ENCODE results near the gene ARHGAP8. TPM values are rescaled to one million over a fixed set of nuclear protein-coding genes. Genes with fewer than 3 reads are reported as not detected.

Gene ARHGAP8
- total RNA-seq, 1 donor from 2014 or later = 18.1 TPM

DNA sequence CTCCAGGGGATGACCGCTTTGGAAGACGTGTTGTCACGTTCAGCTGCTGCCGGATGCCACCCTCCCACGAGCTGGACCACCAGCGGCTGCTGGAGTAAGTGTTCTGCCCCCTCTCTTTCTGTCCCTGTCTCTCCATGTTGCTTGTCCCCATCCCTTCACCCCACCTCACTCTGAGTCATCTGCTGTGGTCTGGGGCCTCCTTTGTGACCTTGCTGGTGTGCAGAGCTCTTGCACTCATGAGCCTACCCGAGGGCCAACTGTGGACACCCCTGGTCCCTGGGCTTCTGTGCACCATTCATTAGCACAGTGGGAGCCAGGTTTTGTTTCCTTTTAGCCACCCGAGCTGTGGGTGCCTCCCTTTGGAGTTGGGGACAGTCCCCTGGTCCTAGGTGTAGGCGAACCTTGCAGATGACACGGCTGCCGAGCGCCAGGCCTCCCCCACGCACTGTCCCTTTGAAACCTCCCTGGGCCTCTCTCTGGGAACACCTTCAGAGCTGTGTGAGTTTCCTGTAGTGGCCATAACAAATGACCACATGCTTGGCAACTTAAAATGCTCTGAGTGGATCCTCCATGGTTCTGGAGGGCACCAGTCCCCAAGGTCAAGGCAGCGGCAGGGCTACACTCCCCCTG lies 49.8 kb downstream of the ARHGAP8 start:
- no peak for TF ChIP-seq CTCF (IDR thresholded peaks at IDR 0.05)
- no peak for ATAC-seq
- intact Hi-C loops (cut with DNase I) = no loop called here
- Histone ChIP-seq H3K4me3 (no peak overlapping the region), H3K36me3 (no peaks in the 10 kb centered on the region), H3K9me3 (no peaks in the 10 kb centered on the region), H3K4me1 (no peaks in the 10 kb centered on the region), H3K27me3 (peaks cover 5% of the 10 kb centered on the region), H3K27ac (no peak overlapping the region)
- no peak for DNase-seq

DNA sequence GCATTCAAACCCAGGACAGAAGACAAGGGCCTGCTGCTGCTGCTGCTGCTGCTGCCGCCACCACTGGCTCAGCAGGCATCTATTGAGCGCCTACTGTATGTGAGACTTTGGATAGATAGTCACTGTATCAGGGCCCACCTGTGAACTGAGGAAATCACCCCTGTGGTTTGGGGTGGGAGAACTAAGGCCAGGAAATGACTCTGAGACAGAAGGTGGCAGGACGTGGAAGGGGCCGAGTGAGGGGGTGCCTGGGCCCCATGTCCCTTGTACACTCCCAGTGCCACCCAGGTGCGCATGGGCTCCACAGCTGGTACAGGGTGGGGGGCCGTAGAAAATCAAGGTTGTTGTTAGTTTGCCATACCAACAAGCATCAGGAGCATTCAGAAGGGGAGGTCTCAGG lies 50.6 kb downstream of the ARHGAP8 start:
- TF ChIP-seq CTCF (IDR thresholded peaks at IDR 0.05) = no peak
- H3K36me3 ChIP-seq = no peaks in the 10 kb centered on the region
- H3K4me3 ChIP-seq = no peak overlapping the region
- no peaks in the 10 kb centered on the region for H3K4me1 ChIP-seq
- H3K27ac ChIP-seq = no peak overlapping the region
- H3K9me3 ChIP-seq = no peaks in the 10 kb centered on the region
- intact Hi-C loops (cut with DNase I) = no loop called here
- no peak for DNase-seq
- no peak for ATAC-seq
- peaks cover 5% of the 10 kb centered on the region for H3K27me3 ChIP-seq

- intact Hi-C loops (cut with DNase I) = no loop called here
- H3K4me3 ChIP-seq = no peak overlapping the region
- DNase-seq = no peak
Observed at GRCh38 chr22:44804327-44804726, 52.0 kb downstream of the ARHGAP8 start.

GRCh38 chr22:44805711-44806110 lies 53.3 kb downstream of the ARHGAP8 start:
- H3K36me3 ChIP-seq = no peaks in the 10 kb centered on the region
- H3K27ac ChIP-seq = no peak overlapping the region
- no peaks in the 10 kb centered on the region for H3K27me3 ChIP-seq
- intact Hi-C loops (cut with DNase I) = no loop called here
- DNase-seq (no peak), ATAC-seq (no peak)
- no peaks in the 10 kb centered on the region for H3K4me1 ChIP-seq
- no peaks in the 10 kb centered on the region for H3K9me3 ChIP-seq
- TF ChIP-seq CTCF (IDR thresholded peaks at IDR 0.05) = no peak
- no peak overlapping the region for H3K4me3 ChIP-seq

More at GRCh38 chr22:44804327-44804726, 52.0 kb downstream of the ARHGAP8 start:
- H3K27me3 ChIP-seq = no peaks in the 10 kb centered on the region
- no peak for ATAC-seq
- H3K36me3 ChIP-seq = no peaks in the 10 kb centered on the region
- no peaks in the 10 kb centered on the region for H3K4me1 ChIP-seq
- H3K9me3 ChIP-seq = no peaks in the 10 kb centered on the region
- H3K27ac ChIP-seq = no peak overlapping the region
- TF ChIP-seq CTCF (IDR thresholded peaks at IDR 0.05) = no peak

GRCh38 chr22:44807232-44807631 lies 54.9 kb downstream of the ARHGAP8 start:
- ATAC-seq (no peak), DNase-seq (no peak)
- Histone ChIP-seq H3K4me3 (no peak overlapping the region), H3K27me3 (no peaks in the 10 kb centered on the region), H3K4me1 (no peaks in the 10 kb centered on the region), H3K36me3 (no peaks in the 10 kb centered on the region), H3K27ac (no peak overlapping the region), H3K9me3 (no peaks in the 10 kb centered on the region)
- no peak for TF ChIP-seq CTCF (IDR thresholded peaks at IDR 0.05)
- intact Hi-C loops (cut with DNase I) = no loop called here

Measured in upper lobe of right lung (tissue), 1 donor.